Epithelial cell of proximal tubule (primary cell): ENCODE measurements around the gene PITRM1. TPM values are rescaled to one million over a fixed set of nuclear protein-coding genes. Genes with fewer than 3 reads are reported as not detected.
"Not testable (repeated sequence)": the region's sequence is repeated elsewhere in the genome, so short reads cannot be mapped to it uniquely, and the experiment has no call there.

Source experiments
- DNase-seq: peaks from one replicate; pipeline ENCODE4 v3.0.0-alpha.2; 2011; ENCODE audit warnings: low read depth
- H3K4me3 ChIP-seq: 2 replicates; pipeline ENCODE4 v1.5.1; 2011; ENCODE audit warnings: low read depth, mild to moderate bottlenecking, low read length
- total RNA-seq: library from RNA; depleted of rRNA; stranded (reverse); fragments of >200 nt; gene quantifications from 2 replicates; pipeline ENCODE4 v1.2.3, GENCODE V29; 2015
- TF ChIP-seq, protein P1 (sequence below): conservative IDR thresholded peaks from 2 replicates; pipeline ENCODE4 v1.5.1; 2012; ENCODE audit warnings: low read depth, mild to moderate bottlenecking, low read length

PITRM1 gene
- total RNA-seq, 1 donor from 2014 or later: 69.9 TPM

DNA sequence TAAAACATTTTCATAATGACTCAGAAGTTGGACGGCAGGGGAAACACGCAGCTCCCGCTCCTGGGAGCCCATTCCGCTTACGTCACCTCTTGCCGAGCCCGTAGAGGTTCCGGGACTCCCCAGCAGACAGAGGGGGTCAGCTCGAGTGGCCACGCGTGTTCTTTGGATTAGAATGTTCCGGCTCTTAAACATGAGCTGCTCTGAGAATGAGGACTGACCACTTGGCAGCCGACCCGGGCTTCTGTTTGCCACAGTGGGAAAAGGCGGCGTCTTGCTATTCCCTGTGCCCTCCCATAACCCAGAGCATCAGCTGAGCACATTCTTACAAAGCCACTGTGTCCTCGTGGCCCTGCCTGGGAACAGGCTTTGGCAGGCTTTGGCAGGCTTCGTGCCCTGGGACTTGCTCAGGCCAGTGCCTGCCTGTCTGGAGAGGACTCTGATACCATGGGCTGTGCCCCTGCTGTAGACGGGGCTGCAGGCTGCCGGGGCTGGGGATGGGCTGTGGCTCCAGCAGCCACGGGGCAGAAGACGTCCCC lies 65.1 kb downstream of the PITRM1 start:
- H3K4me3 ChIP-seq: peak overlapping the region; percentile 9
- peak; percentile 98 for DNase-seq
- TF ChIP-seq, protein P1, sequence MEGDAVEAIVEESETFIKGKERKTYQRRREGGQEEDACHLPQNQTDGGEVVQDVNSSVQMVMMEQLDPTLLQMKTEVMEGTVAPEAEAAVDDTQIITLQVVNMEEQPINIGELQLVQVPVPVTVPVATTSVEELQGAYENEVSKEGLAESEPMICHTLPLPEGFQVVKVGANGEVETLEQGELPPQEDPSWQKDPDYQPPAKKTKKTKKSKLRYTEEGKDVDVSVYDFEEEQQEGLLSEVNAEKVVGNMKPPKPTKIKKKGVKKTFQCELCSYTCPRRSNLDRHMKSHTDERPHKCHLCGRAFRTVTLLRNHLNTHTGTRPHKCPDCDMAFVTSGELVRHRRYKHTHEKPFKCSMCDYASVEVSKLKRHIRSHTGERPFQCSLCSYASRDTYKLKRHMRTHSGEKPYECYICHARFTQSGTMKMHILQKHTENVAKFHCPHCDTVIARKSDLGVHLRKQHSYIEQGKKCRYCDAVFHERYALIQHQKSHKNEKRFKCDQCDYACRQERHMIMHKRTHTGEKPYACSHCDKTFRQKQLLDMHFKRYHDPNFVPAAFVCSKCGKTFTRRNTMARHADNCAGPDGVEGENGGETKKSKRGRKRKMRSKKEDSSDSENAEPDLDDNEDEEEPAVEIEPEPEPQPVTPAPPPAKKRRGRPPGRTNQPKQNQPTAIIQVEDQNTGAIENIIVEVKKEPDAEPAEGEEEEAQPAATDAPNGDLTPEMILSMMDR: no peak

DNA sequence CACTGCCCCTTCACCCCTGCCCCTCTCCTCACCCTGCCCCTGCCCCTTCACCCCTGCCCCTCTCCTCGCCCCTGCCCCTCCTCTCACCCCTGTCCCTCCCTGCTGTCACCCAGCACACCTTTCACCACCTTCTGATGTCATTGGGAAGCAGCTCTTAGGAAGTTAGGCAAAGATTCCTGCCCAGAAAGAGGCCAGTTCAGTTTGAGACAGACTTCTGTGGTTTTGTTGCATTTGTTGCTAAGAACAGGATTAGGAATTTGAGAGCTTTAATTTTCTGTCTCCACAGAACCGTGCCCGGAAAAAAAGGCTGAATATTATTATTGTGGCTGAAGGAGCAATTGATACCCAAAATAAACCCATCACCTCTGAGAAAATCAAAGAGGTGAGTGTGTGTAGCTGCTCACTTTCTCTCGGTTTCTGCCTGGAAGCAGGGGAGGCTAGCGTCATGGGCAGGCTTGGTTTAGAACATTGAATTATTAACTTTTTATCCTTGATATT lies 65.6 kb downstream of the PITRM1 start:
- no peak for DNase-seq
- H3K4me3 ChIP-seq: peak overlapping the region; percentile 26
- TF ChIP-seq, protein P1: no peak

DNA sequence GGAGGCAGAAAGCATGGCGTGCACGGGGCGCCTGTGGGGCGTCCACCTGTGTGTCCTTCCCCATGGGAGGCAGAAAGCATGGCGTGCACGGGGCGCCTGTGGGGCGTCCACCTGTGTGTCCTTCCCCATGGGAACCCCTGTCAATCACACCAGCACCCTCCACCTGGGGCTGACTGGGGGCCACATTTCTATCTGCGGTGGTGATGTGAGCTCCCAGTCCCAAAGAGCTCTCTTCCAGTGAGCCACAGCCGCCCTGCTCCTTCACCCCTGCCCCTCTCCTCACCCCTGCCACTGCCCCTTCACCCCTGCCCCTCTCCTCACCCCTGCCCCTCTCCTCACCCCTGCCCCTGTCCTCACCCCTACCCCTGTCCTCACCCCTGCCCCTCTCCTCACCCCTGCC lies 66.3 kb downstream of the PITRM1 start:
- DNase-seq: not testable (repeated sequence)

DNA sequence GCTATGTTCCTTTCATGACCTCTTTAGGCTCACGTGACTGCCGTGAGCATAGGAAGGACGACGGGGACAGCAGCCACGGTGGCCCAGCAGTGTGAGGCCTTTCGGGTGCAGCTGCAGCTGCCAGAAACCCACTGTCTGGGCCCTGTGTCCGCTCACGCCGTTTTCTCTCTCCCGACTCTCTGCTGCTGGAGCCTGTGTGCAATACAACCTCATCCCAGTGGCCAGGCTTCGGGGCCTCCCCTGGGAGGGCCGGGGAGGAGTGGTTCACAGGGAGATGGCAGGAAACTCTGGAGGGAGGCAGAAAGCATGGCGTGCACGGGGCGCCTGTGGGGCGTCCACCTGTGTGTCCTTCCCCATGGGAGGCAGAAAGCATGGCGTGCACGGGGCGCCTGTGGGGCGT lies 66.7 kb downstream of the PITRM1 start:
- no peak overlapping the region for H3K4me3 ChIP-seq
- TF ChIP-seq, protein P1: no peak
- DNase-seq: no peak

More for the DNA sequence above, 66.3 kb downstream of the PITRM1 start:
- not testable (repeated sequence) for H3K4me3 ChIP-seq

DNA sequence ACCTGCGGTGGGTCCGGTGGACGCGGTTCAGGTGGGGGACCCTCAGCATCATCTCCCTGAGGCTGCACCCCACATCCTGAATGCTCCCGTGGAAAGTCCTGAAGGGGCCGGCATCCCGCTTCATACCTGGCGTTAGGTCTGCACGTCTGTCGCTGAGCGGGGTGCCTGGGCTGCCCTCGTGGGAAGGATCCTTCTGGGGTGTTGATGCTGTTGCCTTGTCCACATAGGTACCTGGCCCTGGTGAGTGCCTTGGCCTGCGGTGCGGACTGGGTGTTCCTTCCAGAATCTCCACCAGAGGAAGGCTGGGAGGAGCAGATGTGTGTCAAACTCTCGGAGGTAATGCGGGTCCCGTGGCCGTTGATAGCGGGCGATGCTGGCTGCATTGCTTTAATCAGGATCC lies 67.4 kb downstream of the PITRM1 start:
- TF ChIP-seq, protein P1: no peak
- H3K4me3 ChIP-seq: no peak overlapping the region
- DNase-seq: no peak

DNA sequence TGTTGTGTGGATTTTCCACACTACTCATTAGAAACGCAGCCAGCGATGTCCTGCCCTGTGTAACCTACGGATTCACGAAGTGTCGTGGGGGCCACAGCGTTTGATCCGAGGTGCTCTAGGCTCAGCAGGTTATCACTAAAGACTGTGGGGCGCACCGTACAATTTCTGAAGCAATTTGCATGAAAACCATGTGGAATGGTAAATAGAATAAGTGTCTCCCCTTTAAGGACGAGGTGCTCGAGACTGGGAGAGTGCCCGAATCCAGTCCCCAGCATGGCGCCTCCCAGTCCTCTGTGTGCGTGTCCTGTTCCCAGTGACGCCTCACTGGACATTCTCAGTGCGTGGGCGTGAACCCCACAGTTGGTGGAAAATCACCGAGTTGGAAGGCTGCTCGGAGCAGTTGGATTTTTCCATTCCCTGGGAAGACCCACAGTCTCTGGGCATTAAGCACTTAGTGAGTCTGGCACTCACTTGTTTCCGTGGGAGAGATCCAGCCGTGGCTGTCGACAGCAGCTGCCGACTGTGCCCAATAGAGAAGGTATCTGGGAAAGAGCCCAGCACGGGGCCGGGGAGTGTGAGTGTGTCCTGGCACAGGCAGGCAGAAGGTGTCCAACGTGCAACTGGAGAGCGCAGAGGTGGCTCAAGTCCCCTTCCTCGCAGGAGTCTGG lies 68.2 kb downstream of the PITRM1 start:
- no peak for DNase-seq
- H3K4me3 ChIP-seq: no peak overlapping the region
- TF ChIP-seq, protein P1: no peak

DNA sequence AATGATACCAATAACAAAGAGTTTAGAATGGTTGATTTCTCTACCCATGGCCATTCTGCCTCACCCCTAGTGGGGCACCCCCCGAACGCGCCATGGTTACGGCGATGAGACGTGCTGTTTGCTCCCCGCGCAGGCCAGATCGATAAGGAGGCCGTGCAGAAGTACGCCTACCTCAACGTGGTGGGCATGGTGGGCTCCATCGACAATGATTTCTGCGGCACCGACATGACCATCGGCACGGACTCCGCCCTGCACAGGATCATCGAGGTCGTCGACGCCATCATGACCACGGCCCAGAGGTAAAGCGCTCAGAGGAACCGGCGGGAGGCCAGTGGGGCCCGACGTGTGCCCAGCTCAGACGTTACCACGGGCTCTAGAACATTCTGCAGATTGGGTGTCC lies 68.9 kb downstream of the PITRM1 start:
- no peak for DNase-seq
- TF ChIP-seq, protein P1: no peak
- H3K4me3 ChIP-seq: no peak overlapping the region
